GM21723 (cell line): ENCODE measurements around the gene SERINC1.

ENCODE experiments used
- ATAC-seq: cut with Tn5 transposase; IDR thresholded peaks from one replicate; pipeline ENCODE4 v1.9.1; 2021; ENCODE audit warnings: mild to moderate bottlenecking, moderate library complexity; ENCODE audit not compliant: unreplicated experiment

Gene SERINC1

GRCh38 chr6:122394016-122394415 lies 77.6 kb downstream of the SERINC1 start:
- no peak for ATAC-seq

DNA sequence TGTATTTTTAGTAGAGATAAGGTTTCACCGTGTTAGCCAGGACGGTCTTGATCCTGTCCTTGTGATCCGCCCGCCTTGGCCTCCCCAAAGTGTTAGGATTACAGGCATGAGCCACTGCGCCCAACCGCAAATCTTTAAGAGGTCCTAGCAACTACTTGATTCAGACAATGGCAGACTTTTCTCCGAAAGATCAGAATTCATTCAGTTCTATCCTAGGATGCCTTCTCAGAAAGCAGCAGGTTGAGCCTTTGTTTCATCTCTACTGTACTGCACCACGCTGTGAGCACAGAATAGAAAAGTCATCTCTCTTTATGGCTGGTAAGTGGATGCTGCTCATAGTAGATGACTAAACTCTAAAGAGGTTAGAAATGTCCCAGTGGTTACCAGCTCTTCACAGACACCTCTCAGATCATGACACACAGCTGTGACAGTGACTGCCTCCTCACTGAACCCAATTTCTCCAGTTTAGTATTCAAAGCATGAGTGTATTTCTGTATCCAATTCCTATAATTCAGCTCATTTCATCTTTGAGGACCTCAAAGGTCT lies 78.2 kb downstream of the SERINC1 start:
- ATAC-seq = no peak
